GM19463 (cell line): ENCODE results near the gene SHB.

Experiments
- ATAC-seq: cut with Tn5 transposase; IDR thresholded peaks from one replicate; pipeline ENCODE4 v1.9.1; 2021; ENCODE audit warnings: mild to moderate bottlenecking, moderate library complexity; ENCODE audit not compliant: unreplicated experiment

The SHB gene

DNA sequence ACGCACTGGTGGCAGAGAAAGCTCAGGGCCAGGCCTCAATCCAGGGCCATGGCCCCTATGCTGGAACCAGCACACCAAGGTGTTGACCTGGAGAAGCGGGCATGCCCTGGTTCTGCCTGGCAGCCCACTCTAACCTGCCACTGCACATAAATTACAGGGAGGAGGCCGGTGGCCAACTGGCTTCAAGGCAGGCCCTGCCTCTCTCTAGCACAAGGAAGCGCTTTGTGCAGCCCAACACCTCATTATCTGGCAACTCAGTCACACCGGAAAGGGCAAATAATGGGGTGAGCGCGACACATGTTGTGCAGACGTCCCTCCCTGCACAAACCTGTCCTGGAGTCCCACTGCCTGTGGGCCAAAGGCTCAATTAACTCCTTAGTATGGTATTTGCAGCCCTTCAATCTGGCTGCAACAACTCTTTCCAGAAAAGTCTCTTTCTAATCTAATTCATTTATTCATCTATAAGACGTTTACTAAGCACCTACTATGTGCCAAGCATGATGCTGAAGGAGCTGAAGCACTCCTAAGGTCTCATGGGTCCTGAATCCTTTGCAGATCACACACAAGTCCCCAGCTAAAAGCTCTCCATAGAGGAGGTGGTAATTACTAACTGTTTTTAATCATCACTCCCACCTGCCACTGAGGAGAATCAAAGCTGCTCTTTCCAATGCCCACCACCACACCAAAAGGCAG, 24.9 kb downstream of the SHB start:
- ATAC-seq, result no peak

DNA sequence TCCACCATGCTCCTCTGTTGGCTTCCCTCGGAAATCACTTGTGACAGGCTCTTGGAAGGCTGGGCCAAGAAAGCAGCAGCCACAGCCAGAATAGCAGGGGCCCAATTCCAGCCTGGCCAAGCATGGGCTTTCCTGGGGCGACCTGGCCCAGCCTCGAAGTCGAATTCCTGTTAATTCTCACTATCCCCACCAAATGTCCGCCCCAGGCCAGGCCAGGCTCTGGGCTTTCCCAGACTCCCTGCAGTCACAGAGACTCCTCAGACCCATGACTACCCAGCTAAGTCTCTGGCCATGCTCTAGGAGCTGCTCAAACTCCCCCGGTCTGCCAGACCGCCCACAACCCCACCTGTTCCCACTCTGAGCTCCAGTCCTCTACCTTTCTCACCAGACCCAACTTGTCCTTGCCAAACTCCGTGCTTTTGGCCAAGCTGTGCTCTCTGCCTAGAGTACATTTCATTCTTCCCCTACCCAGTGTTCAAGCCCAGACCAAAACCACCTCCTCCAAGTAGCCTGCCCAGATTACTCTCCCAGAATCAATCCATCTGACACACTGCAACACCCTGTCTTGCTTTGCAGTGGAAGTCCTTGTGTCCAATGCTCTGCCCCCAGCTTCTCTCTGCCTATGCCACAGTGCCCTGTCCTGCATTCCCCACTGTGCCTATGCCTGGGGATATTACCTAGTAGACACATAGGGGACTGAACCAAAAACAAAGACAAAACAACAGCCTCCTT, 26.2 kb downstream of the SHB start:
- no peak for ATAC-seq

DNA sequence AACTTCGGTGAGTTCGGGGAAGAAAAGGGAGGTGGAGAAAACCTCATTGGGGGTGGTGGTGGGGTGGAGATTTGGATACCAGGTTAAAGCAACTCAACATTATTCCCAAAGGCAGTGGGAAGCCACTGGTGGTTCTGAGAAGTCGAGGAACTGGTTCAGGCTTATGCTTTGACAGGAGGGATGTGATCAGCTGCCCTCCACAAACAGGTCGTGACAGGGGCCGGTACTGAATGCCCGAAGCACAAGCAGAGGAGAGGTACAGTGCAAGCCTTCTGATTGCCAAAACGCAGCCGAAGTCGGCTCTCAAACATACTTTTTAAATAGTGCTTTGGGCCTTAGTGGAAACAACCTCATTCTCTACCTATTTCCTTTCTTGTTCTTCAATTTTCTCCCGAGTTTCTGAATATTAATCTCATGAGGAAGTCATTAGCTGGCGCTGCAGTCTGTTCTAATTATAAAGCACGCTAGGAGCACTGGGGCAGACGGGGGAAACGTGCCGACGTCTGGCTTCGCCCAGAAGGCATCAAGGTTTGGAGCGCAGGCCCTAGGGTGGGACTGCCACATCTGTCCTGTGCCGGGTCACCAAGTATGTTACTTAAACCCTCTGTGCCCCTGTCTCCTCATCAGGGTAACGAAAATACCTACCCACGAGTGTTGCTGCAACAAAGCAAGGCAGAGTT, 27.3 kb downstream of the SHB start:
- ATAC-seq, result no peak

DNA sequence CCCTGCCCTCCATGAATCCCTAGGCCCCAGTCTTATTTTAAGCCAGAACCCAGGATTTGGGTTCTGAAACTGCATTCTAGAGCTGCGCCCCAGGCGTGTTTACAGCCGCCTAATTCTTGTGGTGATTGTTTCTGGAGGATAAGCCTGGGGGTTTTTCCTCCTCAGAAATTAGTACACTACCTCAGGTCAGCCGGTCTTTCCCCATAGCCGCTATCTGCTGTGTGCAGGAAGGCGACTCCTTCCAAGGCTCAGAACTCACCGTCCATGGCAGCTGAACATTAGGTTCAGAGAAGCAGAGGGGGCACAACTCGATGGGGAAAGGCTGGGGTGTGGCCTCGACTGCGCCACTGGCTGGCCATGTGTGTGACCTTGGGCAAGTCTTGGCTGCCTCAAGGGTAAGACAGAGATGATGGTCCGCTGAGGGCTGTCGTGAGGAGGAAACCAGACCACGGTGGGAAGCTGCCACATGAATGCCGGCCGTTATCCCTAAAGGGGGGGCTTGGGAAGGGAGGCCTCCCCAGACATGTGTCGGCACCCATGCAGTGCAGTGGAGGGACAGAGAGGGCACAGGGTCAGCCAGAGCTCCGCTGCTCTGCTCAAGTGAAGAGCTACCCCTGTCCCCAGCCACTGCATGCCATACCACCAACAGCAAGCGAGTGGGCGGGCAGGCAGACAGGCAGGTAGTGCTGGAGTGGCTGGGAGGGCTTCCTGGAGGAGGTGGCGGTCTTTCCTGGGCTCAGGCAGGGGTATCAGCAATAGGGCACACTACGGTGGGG, 28.9 kb downstream of the SHB start:
- ATAC-seq, result no peak

DNA sequence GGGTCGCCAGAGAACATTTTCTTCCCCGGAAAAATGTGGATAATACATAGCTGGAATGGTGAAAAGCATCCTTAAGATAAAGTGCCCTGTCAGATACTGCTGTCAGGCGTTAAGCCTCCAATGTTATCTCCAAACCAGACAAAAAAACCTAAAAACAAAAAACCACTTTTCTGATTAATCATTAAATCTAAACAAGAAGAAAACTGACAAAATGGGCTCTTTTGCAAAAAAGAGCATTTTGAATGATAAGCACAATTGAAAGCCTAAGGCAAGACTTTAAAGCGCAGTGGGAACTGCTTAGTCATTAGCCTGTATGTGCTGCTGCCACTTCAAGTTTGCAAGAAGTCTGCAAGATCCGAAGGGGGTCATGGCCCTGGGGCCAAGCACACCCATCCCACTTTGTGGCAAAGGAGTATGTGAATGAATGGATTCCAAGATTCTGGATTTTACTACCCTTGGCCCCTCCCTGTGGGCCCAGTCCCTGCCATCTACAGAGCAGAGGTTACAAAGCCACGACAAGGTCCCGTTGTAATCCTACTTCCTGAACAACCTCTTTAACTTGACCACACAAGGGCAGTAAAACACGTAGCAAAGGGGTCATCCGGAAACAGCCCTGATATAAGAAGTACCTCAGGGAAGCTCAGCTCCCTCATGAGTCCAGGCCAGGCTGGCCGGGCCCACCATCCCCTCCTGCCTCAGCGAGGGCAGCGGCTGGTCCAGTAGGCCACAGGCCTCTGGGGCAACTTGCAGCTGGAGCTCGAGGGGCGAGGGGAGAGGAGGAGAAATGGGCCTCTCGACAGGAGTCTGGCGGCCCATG, 29.7 kb downstream of the SHB start:
- ATAC-seq, result no peak

DNA sequence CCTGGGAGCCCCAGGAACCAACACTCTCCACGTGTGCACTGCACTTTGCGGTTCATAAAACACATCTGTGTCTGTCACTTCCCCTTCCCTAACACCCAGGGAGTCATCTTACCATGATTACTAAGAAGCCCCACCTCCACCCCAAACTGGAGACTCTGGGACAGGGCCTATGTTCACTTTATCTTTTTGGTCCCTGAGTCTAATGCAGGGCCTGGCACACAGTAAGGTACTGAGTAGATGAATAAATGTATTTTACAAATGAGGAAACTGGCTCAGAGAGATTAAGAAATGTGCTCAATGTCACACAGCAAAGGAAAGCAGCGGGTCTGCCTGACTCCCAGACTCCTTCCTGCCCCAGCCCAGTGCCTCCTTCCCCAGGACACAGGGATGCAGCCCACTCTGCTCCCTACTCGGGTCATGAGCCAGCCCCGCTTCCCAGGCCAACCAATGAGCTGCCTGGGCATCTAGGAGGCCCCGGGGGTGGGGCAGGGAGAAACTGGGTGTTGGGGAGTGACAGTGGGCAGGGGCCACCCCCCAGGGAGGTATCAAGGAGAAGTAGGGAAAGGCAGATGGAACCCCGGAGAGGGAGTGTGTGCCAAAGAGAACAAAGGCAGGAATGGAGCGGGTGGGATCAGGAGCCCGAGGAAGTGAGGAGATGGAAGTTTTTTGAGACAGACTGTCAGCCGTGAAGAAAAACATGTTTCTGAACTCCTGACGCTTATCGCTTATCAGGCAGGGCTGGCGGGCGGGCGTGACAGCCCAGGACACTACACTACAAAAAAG, 30.5 kb downstream of the SHB start:
- ATAC-seq, result no peak

DNA sequence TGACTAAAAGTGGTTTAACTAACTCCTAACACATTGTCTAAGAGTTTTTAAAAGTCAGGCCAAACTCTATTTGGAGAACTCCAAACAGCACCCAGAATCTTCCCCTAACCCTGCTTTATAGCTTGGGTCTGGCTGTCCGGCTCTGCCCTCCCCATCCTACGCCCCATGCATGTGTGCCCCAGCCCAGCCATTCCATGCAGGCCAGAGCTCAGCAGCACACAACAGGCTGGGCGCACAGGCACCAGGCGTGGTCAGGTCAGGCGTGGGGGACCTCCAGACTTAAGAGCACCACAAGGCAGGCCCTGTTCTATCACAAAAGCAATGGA, 31.1 kb downstream of the SHB start:
- no peak for ATAC-seq

DNA sequence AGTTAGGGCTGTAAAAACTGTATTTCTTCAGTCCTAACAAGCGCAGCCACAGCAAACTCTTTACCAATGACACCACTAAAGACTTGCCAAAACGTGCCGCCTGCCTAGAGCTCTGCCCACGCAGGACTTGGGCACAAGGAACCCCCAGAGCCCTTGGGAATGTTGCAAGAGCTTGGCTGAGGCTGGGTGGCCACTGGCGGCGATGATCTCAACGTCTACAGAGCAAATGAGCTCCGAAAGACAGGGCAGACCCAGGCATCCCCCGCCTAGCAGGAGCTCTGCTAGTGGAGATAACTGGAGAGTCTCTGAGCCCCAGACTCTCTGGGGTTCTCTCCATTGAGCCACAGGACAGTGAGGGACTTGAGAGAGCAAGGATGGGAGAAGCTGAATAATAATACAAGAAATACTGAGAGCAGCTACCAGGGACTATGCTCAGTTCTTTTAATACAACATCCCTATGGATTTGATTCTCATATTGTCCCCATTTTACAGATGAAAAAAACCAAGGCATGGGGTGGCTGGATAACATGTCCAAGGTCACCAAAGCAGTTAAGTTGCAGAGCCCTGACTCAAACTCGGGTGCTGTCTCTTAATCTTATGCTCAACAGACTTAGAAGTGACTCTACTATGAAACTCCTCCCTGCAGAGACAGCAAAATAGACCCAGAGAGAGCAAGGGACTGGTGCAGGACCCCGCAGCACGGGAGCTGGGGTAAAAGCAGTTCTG, 32.5 kb downstream of the SHB start:
- no peak for ATAC-seq

DNA sequence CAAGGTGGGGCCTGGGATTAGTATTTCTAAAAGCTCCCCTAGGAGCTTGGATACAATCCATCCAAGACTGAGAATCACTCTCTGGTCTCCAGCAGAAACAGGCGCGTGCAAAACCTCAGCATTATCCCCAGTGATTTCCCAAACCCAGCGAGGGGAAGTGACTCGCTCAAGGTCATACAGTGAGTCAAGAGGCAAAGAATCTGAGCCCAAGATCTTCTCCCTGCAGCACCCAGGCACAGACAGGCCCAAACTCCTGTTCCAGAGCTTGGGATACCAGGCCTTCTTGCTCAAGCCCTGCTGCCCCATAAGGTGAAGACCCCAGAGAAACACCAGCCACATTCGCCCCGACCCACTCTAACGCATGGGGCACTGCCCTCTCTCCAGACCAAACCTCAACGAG, 33.2 kb downstream of the SHB start:
- no peak for ATAC-seq

DNA sequence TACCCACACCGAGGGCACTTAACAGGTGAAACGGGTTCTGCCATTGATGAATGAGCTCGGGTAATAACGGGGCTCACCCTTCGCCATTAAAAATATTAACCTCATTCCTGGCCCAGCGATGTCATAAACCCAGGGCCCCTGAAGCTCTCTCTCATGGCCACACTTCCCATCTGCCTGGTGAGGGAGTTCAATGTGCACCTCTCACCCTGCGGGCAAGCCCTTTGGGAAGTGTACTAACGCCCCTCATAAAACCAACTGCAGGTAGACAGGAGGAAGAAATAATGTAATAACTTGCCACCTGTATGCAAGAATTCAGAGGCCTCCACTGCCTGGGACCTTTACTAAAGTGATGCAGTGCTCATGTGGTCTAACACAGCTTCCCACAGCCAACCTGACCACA, 35.1 kb downstream of the SHB start:
- no peak for ATAC-seq

DNA sequence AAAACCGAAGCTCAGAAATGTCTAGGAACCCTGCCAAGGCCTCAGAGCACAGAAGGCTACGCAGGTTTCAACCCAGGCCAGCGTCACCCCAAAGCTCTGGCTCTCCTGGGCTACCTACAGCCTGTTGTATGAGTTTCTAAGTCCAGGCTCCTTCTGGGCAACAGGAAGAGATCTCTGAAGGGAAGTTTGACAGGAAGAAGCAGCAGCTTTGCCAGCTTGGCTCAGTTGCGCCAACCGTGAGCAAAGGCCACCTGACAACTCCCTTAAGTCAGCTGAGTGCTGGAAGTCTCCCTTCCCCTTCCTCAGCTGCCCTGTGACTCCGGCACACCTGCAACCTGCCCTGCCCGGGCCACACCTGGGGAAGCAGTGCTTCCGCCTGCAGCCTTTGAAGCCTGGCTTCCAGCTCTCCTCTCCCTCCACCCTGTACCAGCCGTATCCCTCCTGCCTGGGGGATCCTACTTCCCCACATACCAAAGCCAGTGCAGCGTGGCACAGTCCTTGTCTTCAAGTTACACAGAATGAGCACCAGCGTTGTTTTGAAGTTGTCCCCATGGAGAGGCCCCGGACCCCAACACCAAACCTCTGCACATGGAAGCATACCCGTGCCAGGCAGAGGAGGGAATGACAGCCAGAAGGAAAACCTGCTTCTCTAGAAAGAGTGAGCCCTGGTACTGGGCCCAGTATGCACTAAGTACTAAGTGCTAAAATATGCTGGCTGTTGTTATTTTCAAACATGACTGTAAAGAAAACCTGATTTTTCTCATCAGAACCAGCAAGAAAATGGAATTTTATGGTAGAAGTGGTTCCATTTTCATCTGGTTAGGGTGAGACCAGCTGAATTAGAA, 36.5 kb downstream of the SHB start:
- ATAC-seq, result no peak

DNA sequence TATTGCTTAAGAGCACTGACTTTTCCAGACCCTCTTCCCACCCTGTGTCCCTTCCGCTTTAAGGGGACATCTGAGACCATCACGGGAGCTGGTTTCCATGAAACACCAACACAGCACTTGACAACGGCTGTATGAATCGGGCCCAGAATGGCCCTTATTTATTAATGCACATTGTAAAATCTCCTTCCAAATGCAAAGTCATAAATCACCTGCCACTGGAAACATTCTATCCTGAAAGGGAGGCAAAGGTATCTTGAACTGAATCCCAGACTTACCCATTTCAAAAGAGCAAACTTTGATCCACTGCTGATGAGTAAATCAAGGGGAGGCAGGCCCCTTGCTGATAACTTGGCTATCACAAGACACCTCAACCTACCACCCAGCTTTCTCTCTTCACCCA, 37.4 kb downstream of the SHB start:
- no peak for ATAC-seq

DNA sequence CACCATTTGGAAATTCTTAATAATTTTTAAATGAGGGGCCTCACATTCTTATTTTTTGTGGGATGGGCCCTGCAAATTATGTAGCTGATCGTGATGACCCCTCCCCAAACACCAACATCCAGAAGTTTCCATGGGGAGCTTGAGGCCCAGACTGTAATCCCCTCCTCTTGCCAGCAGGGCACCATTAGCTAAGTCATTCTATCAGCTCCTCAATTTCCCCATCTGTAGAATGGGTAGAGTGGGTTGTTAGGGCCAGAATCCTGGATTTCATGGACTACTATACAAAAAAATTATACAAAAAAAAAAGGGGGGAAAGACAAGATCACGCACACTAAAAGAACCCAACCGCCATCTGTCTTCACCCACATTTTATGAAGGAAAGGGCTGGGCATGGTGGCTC, 38.4 kb downstream of the SHB start:
- ATAC-seq, result no peak

DNA sequence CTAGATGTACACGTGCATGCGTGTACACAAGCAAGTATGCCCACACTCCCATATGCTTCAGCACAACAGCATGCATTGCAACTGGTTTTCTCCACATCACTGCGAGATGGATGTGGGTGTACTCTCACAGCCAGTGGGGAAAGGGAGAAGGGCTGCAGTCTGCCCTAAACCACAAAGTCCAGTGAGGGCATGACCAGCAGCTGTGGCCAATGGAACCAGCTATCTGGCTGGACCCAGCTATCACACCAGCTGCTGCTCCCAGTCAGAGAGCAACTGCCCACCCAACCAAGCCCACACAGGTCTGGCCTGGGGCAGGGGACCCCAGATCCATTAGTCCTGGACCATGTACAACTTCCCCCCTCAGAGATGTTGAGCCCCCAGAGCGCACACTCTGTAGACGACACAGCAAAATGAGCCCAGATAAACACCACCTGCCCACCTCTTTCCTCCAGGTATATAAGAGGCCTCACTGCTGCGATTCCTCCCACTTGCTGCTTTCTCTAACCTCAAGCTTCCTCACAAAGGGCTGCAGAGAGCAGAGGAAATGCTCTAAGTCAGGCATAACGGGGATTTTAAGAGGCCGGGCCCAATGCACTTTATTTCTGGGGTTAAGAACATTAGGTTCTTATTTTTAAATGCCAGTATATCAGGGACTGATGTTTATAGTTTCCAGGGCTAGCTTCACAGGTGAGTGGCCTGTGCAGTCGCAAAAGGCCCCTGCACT, 39.0 kb downstream of the SHB start:
- ATAC-seq, result no peak

DNA sequence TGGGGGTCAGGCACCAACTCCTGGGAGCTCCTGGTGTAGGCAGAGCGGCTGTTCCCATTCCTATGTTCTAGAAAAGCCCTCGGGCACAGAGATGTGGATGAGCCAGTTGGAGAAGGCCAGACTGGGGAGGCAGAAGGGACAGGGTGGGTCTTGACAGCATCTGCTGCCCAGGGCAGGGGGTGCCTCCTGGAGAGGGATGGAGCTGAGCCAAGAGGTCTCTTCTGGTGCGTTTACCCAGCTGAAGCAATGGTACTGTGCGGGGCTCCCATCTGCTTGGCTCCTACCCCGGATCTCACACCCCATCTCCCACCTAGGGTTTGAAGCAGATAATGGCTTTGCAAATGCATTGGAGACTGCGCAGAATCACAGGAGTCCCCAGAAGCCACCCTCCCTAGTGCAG, 41.3 kb downstream of the SHB start:
- ATAC-seq, result no peak

DNA sequence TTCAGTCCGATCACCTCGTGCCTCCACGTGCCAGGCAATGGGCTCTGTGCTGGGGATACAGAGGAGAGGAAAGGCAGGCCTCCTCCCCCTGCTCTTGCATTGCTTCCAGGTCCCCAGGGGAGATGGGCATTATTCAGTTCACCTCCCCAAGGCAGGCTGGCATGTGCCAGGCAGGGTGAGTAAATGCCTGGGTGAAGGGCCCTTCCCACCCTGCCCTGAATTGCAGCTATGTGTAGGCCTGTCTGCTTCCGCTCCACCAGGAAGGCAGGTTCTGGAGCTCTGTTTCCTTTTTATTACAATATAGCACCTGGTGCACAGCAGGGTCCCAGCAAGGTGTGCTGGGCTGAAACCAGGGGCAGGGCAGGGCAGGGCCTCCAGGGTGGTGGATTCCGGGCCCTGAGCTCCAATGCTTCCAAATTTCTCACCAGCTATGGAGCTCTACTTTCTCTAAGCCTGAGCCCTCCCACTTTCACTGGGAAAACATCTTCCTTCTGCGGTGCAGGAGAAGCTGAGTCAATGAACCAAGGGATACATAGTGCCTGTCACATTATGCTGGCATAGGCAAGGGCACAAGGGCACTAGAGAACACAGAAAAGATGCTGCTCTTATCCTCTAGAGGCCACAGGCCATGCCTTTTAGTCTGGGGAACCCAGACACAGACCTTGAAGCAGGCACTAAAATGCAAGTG, 42.0 kb downstream of the SHB start:
- no peak for ATAC-seq
